ENCODE data around the gene ZNF548.

GRCh38 chr19:57348136-57348535 is 41.5 kb upstream of the ZNF548 start:
- TF ChIP-seq CTCF (IDR thresholded peaks at IDR 0.05): no peak
- TF ChIP-seq EP300 (IDR thresholded peaks at IDR 0.05): no peak

Data from stomach (tissue), 4 donors.